Activated T-cell treated with anti-CD3 and anti-CD28 coated beads, Interleukin-2, amount 50 U/mL, for 4 hours (primary cell): ENCODE results near the gene PCSK1. TPM values are rescaled to one million over a fixed set of nuclear protein-coding genes. Genes with fewer than 3 reads are reported as not detected.
"Not testable (repeated sequence)": the region's sequence is repeated elsewhere in the genome, so short reads cannot be mapped to it uniquely, and the experiment has no call there.

Experiments used
- ATAC-seq, 2 donors: fragments of 200-7000 bp; cut with Tn5 transposase; one replicate each; pipeline ENCODE4 v1.10.0; 2021
- DNase-seq: peaks from one replicate; pipeline ENCODE4 v3.0.0-alpha.2; 2020
- H3K27me3 Mint-ChIP-seq: one replicate; pipeline ENCODE4 v1.8.0; 2021; ENCODE audit warnings: low read depth, mixed read lengths
- H3K36me3 Mint-ChIP-seq: one replicate; pipeline ENCODE4 v1.8.0; 2022; ENCODE audit warnings: mixed read lengths; ENCODE audit not compliant: insufficient read depth
- H3K4me1 Mint-ChIP-seq: one replicate; pipeline ENCODE4 v1.8.0; 2021; ENCODE audit warnings: low read depth, mixed read lengths
- H3K4me3 Mint-ChIP-seq: one replicate; pipeline ENCODE4 v1.8.0; 2021; ENCODE audit warnings: mild to moderate bottlenecking, moderate library complexity, mixed read lengths
- H3K9me3 Mint-ChIP-seq: one replicate; pipeline ENCODE4 v1.8.0; 2021; ENCODE audit warnings: mixed read lengths
- total RNA-seq, 3 donors: library from RNA; stranded (reverse); gene quantifications; one replicate each; pipeline ENCODE4 v1.2.1, GENCODE V29; 2021

PCSK1 gene
- total RNA-seq, 3 donors from 2014 or later = not detected

DNA sequence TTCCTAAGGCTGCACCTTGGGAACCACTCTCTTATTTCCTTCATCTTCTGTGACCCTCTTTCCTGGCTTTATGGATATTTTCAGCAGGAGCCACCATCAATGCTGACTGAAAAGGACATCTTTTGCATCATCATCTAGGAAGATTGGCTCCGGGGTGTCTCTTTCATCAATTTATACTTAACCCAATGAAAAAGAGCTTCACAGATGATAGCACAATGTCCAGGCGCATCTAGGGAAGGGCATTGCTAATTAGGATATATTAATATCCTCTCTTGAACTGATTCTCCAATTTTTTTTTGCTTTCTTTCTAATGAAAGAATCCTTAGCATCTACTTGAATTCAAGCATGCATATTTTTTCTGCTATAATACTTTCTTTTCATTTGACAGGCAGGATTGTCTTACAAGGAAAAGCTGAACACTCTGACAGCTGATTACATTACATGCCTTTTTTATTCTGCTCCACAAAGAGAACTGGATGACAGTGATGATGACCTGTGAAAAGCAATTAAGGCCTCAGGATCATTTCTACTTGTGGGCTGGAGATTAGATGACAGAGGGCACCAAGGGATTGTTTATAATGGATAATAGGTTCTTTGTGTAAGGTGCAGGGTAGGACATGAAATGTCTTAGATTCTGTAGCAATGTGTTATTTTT is 60.2 kb downstream of the PCSK1 start:
- DNase-seq = no peak
- ATAC-seq = no peak
- H3K4me3 Mint-ChIP-seq = no peak overlapping the region
- peaks cover 9% of the 10 kb centered on the region for H3K4me1 Mint-ChIP-seq
- no peaks in the 10 kb centered on the region for H3K36me3 Mint-ChIP-seq
- H3K9me3 Mint-ChIP-seq = no peaks in the 10 kb centered on the region
- H3K27me3 Mint-ChIP-seq = peaks cover 10% of the 10 kb centered on the region

DNA sequence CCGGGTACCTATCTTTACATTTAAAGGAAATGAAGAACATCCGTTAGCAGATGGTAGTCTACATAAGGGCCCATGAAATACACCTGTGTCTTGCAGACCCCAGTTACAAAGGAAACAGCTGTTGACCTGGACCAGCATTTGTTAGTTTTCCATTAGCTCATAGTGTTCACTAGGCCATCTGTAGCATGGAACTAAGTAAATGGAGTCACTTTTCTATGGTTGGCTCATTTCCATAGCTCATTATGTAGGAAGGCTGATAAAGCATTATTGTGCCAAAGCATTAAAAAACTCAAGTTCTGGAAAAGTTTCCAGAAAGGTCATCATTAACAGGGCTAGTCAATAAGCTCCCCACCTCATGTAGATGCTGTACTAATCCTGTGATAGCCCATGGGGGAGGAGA is 62.1 kb downstream of the PCSK1 start:
- Mint-ChIP-seq H3K36me3 (no peaks in the 10 kb centered on the region), H3K27me3 (peaks cover 15% of the 10 kb centered on the region), H3K4me3 (no peak overlapping the region), H3K9me3 (no peaks in the 10 kb centered on the region), H3K4me1 (peaks cover 9% of the 10 kb centered on the region)
- DNase-seq = no peak
- no peak for ATAC-seq

DNA sequence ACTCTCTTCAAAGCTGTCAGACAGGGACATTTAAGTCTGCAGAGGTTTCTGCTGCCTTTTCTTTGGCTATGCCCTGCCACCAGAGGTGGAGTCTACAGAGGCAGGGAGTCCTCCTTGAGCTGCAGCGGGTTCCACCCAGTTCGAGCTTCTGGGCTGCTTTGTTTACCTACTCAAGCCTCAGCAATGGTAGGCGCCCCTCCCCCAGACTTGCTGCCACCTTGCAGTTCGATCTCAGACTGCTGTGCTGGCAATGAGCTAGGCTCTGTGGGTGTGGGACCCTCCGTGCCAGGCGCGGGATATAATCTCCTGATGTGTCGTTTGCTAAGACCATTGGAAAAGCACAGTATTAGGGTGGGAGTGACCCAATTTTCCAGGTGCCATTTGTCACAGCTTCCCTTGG is 65.7 kb downstream of the PCSK1 start:
- not testable (repeated sequence) for H3K36me3 Mint-ChIP-seq, H3K4me3 Mint-ChIP-seq, ATAC-seq, H3K4me1 Mint-ChIP-seq, H3K9me3 Mint-ChIP-seq, DNase-seq
- peaks cover 15% of the 10 kb centered on the region for H3K27me3 Mint-ChIP-seq

DNA sequence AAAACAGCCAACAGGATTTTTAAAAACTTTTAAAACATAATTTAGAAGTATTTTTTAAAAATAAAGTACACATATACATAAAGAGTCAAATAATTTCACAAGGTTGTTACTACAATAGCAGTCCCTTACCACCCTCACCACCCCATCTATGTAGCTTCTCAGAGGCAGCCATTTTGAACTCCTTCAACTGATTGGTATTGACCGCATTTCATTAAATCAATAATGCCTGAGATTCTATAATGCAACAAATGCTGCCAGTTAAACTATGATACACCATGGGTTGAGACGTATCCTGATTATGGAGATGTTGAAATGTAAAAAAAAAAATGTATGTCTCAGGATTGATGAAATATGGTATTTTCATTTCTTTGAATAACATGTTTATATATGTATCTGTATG is 78.8 kb downstream of the PCSK1 start:
- DNase-seq = no peak
- no peak for ATAC-seq
- Mint-ChIP-seq H3K4me1 (no peaks in the 10 kb centered on the region), H3K4me3 (no peak overlapping the region), H3K36me3 (no peaks in the 10 kb centered on the region), H3K9me3 (no peaks in the 10 kb centered on the region), H3K27me3 (peaks cover 12% of the 10 kb centered on the region)

DNA sequence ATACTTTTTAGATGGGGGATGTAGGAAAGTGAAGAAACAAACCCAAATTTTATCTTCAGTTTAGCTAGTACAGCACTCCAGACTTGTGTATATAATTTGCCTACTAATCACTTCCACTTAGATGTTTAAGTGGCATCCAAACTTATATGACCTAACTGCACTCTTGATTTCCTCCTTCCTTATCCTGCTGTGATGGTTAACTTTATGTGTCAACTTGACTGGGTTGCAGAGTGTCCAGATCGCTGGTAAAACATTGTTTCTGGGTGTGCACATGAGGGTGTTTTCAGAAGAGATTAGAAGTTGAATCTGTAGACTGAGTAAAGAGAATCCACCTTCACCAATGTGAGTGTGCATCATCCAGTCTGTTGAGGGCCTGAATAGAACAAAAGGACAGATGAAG is 79.8 kb downstream of the PCSK1 start:
- Mint-ChIP-seq H3K9me3 (no peaks in the 10 kb centered on the region), H3K36me3 (no peaks in the 10 kb centered on the region), H3K4me3 (no peak overlapping the region), H3K4me1 (no peaks in the 10 kb centered on the region), H3K27me3 (peaks cover 12% of the 10 kb centered on the region)
- DNase-seq (no peak), ATAC-seq (no peak)

DNA sequence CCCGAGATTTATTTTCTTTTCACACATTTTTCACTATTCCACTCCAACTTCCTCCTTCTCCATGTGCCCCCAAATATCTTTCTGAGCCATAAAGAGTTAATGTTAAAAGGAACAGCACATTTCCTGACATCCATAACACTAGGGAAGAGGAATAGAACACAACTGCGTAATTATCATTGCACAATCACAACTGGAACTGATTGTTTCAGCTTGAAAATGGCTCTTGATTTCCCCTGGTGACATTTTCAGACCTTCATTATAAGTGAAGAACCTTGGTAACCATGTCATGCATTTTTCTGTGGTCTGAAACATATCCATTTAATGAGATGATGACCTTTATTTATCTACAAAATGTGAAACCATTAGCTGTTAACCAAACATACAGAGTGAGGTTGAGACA is 82.4 kb downstream of the PCSK1 start:
- no peak for DNase-seq
- Mint-ChIP-seq H3K9me3 (no peaks in the 10 kb centered on the region), H3K36me3 (no peaks in the 10 kb centered on the region), H3K4me3 (no peak overlapping the region), H3K27me3 (peaks cover 5% of the 10 kb centered on the region), H3K4me1 (peaks cover 5% of the 10 kb centered on the region)
- ATAC-seq = no peak

DNA sequence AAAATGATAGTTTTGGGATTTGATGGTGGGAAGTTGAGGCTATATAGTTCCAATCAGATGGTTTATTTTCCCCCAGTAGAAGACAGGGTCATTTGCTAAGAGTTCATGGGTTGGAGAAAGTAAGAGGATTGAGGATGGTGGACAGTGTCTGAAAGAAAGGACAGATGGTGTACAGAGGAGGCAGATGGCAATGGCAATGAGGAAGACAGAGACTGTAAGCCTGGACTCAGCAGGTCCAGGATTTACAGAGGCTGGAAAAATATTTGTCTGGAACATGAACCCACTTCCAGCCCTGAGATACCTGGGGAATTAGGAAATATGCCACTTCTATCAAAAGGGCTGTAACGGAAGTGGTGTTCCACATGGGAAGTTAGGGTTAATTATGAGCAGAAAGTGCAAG is 84.5 kb downstream of the PCSK1 start:
- ATAC-seq = no peak
- peaks cover 18% of the 10 kb centered on the region for H3K4me1 Mint-ChIP-seq

DNA sequence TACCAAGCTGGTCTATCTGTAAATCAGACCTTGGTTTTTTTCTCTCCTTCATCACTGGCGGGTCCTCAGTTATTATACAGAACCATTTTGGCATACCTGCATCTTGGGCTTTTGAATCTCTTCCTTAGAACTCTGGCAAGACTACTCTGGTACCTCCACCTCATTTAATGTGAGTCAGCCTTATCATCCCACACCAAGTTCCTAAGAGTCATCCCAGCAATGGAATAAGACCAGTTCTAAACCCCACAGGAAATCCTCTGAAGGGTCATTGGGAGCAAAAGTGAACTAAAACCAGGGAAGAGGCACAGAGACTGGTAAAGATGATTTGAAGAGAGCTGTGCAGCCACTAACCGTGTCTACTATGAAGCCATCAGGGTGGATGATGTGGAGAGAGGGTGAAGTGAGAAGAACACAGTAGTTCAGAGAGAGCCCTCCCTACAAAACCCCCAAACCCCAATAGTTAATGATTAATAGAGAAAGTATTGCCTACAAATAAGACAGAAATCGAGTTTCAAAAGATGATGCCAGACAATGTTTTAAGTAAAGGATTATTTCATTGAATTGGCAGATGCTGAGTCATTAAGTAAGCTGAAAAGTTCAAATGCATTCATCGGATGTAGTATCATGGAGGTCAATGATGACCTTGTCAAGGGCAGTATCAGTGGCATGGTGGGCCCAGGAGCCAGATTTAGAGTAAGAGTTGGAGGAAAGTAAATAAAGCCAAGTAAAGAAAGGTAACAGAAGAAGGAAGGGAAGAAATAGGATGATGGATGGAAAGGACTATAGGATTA is 85.4 kb downstream of the PCSK1 start:
- ATAC-seq = no peak
- H3K4me3 Mint-ChIP-seq = no peak overlapping the region
- no peak for DNase-seq
- H3K9me3 Mint-ChIP-seq = no peaks in the 10 kb centered on the region
- H3K36me3 Mint-ChIP-seq = no peaks in the 10 kb centered on the region
- peaks cover 9% of the 10 kb centered on the region for H3K27me3 Mint-ChIP-seq
- peaks cover 18% of the 10 kb centered on the region for H3K4me1 Mint-ChIP-seq

More for the DNA sequence above, 84.5 kb downstream of the PCSK1 start:
- peaks cover 9% of the 10 kb centered on the region for H3K27me3 Mint-ChIP-seq
- no peak overlapping the region for H3K4me3 Mint-ChIP-seq
- no peaks in the 10 kb centered on the region for H3K36me3 Mint-ChIP-seq
- DNase-seq = no peak
- no peaks in the 10 kb centered on the region for H3K9me3 Mint-ChIP-seq

DNA sequence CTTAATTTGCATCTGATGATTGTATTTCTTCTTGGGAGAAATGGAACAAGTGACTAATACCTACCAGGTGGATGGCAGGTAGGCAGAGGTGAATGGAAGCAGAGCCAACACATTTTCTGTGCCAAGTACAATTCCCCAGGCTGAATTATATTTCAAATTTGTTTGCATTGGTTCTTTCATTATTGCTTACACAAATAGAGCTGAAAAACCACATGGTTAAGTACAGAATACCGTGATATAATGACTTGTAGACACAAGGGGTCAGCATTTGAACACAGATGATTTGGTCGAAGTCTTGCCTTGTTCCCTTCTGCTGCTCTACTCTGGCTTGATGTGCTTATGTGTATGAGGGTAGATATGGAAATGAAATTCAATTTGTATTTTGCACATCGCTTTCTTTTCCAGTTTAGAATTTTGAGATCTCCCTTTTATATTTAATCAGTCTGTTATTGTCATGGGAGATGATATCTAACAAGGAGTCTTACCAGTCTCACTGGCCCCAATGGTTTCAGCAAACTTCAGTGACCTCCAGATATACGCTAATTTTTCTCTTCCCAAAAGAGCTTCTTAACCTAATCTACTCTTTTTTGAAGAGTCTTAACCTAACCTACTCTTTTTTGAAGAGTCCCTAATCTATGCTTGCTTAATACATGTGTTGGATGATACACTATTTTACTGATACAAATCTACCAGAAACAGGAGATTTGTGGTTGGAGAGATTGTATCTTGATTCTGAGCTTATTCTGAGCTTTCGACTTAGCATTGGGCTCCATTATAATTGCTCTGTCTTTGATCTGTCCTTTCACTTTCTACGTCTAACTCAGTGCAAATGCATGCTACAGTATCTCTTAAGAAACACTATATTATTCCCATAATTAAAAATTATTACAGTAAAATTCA is 88.1 kb downstream of the PCSK1 start:
- peaks cover 6% of the 10 kb centered on the region for H3K27me3 Mint-ChIP-seq
- H3K4me1 Mint-ChIP-seq = peaks cover 18% of the 10 kb centered on the region
- peak; percentile 89 to 92 for ATAC-seq
- no peak for DNase-seq
- H3K9me3 Mint-ChIP-seq = no peaks in the 10 kb centered on the region
- H3K4me3 Mint-ChIP-seq = peak overlapping the region; percentile 12
- H3K36me3 Mint-ChIP-seq = no peaks in the 10 kb centered on the region

DNA sequence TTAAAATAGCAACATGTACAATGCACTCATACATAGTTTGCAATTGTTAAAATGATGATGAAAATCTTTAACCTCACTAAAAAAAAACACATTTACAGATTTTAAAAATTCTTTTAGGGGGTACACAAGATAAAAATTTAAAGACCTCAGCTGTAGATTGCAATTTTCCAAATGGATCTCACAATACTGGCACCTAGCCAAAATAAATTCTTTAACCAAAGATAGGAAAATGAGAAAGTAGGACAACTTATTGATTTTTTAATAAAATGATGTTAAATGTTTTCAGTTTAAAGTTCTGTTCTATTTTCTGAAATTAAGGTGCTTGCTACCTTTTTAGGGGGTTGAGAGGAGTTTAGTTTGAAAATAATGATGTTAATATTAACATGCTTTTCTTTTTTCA is 90.0 kb downstream of the PCSK1 start:
- no peaks in the 10 kb centered on the region for H3K9me3 Mint-ChIP-seq
- ATAC-seq = no peak
- no peak overlapping the region for H3K4me3 Mint-ChIP-seq
- peaks cover 21% of the 10 kb centered on the region for H3K4me1 Mint-ChIP-seq
- no peaks in the 10 kb centered on the region for H3K36me3 Mint-ChIP-seq
- DNase-seq = no peak
- peaks cover 8% of the 10 kb centered on the region for H3K27me3 Mint-ChIP-seq

DNA sequence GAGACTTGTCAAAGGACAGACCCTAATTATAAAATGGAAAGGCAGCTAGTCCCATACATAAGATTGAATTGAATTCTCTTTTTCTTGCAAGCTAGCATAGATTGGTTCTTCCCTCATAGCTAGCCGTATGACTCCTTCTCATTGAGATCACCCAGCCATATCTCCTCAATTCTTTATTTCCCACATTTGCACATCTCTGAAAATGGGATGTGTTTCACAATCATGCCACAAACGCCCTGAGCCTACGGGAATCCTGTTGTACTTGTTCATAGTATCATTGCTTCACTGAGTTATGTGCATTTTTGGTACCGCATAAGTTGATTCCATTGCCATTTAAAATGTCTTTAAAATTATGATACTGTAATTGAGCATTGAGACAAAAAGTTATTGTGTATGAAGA is 90.5 kb downstream of the PCSK1 start:
- H3K4me3 Mint-ChIP-seq = no peak overlapping the region
- H3K4me1 Mint-ChIP-seq = peaks cover 21% of the 10 kb centered on the region
- H3K27me3 Mint-ChIP-seq = peaks cover 8% of the 10 kb centered on the region
- no peaks in the 10 kb centered on the region for H3K9me3 Mint-ChIP-seq
- no peak for ATAC-seq
- DNase-seq = no peak
- H3K36me3 Mint-ChIP-seq = no peaks in the 10 kb centered on the region

Other genes with a start within 250 kb of the PCSK1 start
- gene CAST, start 229.1 kb upstream of the PCSK1 start, total RNA-seq = 10 to 100 TPM; 57.5 to 73.9 (median 58.1) TPM